Ureter (tissue), 1 donor: ENCODE results near the gene AKT1S1. TPM values are rescaled to one million over a fixed set of nuclear protein-coding genes. Genes with fewer than 3 reads are reported as not detected.
A peak's percentile ranks its signal among the peaks of the same experiment; 100 is the strongest.

Experiments used
- DNase-seq: peaks from one replicate; pipeline ENCODE4 v3.0.0-alpha.2; 2020; ENCODE audit warnings: low spot score
- total RNA-seq: library from RNA; stranded (reverse); gene quantifications from one replicate; pipeline ENCODE4 v1.2.4, GENCODE V29; 2023
- donor health status: DM: yes; HTN: yes; CAD: no.

The AKT1S1 gene
- total RNA-seq, 1 donor from 2014 or later: 32.8 TPM

DNA sequence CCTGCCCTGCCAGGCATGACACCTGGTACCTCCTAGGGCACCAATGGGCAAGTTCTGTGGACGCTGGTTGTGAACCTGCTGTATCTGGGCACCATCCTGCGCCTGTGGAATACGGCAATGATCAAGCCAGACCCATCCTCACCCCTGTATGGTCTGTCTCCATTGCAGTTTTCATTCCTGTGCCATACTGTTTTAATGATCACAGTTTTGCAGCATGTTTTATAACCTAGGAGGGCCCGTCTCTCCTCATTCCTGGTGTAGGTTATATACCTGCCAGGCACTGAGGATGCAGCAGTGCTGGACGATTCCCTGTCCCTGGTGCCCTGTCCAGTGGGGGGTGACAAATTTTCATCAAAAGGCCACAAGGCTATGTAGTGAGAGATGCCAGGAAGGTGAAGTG, 5.9 kb upstream of the AKT1S1 start:
- no peak for DNase-seq

DNA sequence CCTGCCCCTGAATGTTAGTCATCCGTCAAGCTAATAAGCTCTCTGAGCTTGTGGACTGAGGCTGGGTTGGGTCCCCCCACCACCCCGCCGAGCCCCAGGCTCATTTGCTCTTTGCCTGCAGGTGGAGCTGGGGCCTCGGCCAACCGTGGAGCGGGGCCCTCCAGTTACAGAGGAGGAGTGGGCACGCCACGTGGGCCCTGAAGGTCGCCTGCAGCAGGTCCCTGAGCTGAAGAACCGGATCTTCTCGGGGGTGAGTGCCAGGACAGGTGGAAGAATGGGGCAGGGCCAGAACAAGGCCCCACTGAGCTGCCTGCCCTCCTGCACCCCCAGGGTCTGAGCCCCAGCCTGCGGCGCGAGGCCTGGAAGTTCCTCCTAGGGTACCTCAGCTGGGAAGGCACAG, 5.5 kb upstream of the AKT1S1 start:
- DNase-seq: no peak

DNA sequence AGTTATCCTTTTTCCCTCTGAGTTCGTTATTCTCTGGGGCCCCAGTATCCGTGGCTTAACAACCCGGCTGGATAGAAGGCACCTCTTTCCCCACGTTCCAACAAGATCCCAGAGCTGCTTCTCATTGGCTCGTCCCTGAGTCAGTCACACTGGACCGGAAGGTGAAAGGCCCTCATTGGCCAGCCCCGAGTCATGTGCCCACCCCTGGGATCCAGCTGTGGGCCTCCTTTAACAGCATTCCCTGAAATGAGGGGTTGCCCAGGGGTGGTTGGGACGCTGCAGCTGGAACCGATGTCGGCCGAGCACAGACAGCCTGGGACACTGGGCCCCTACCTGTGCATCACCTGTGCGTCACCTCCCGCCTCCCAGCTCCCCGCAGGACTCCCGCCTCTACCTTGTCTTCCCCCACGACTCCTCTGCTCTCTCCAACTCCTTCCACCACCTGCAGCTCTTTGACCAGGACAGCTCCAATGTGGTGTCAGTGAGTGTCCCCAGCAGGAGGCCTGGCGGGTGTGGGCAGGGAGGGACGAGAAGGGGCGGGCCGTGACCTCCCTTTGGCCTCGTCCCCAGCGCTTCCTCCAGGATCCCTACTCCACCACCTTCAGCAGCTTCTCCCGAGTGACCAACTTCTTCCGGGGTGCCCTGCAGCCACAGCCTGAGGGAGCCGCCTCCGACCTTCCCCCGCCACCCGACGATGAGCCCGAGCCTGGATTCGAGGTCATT, 4.7 kb upstream of the AKT1S1 start:
- no peak for DNase-seq

DNA sequence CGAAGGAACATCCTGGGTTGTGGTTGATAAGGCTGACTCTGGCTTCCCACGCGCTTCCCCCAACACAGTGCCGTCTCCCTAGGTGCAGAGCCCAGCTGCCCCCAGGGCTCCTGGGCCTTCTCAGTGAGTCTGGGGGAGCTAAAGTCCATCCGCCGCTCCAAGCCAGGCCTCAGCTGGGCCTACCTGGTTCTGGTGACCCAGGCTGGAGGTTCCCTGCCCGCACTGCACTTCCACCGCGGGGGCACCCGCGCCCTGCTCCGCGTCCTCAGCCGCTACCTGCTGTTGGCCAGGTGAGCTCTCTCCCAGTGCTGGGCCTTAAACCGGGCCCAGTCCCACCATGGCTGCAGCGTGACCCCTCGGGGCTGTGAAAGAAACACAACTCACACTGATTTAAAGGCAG, 4.0 kb upstream of the AKT1S1 start:
- no peak for DNase-seq

DNA sequence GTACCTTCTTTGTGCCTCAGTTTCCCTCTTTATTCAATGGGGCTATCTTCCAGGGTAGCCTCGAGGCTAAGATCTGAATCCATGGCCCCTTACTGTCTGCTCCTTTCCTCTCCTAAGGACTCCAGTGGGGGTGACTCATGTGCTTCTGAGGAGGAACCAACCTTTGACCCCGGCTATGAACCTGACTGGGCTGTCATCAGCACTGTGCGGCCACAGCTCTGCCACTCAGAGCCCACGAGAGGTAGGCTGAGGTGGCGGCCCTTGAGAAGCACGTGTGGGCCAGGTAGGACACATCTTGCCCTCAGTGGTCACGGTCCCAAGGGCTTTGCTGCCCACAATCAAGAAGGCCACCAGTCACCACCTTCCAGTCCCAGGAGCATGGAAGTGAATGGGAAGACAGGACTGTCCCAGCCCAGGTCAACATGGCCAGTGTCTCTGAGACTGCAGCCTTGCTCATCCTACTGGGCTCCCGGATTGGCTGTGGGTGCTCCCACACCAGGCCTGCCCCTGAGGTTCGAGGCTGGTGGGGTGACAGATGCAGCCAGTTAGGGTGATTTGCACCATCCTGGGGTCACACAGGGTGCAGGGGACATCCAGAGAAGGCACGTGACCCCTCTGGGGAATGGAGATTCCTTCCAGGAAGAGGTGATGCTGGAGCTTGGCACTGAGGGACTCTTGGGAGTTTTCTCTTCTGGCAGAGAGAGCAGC, 3.2 kb upstream of the AKT1S1 start:
- no peak for DNase-seq

DNA sequence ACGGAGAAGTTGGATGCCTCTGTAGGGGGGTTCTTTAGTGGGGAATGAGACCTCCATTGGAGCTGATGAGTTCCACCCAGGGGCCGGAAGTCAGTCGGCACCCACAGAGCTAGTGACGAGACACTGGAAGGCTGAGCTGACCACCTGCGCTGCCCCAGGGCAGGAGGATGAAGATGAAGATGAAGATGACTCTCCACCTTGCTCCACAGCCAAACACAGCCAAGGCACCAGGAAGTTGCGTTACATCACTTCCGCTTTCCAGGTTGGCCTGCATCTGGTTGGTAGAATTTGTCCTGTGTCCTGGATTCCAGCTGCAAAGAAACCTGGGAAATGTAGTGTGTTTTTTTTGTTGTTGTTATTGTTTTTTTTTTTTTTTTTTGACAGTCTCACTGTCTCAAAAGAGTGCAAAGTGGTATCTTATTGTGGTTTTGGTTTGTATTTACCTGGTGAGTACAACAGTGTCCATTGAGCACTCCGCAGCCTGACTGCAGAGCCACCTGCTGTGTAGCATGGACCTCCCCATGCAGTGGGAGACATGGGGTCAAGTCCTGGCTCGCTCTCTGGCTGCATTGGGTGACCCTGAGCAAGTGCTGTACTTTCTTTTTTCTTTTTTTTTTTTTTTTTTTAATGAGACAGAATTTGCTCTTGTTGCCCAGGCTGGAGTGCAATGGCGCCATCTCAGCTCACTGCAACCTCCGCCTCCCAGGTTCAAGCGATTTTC, 2.2 kb upstream of the AKT1S1 start:
- DNase-seq: no peak

DNA sequence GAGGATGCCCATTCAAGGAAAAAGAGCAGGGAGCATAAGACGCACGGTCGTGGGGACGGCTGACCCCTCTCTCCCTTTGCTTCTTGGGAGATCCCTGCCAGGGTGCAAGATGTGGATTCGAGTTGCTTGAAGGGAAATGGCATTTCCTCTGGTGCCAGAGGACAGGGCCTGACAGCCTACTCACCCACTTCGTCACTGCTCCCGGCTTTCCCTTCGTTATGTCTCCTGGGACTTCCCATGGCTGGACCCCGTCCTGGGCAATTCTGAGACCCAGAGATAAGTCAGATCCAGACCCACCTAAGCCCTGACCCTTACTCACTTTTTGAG, 1.6 kb upstream of the AKT1S1 start:
- DNase-seq: no peak

DNA sequence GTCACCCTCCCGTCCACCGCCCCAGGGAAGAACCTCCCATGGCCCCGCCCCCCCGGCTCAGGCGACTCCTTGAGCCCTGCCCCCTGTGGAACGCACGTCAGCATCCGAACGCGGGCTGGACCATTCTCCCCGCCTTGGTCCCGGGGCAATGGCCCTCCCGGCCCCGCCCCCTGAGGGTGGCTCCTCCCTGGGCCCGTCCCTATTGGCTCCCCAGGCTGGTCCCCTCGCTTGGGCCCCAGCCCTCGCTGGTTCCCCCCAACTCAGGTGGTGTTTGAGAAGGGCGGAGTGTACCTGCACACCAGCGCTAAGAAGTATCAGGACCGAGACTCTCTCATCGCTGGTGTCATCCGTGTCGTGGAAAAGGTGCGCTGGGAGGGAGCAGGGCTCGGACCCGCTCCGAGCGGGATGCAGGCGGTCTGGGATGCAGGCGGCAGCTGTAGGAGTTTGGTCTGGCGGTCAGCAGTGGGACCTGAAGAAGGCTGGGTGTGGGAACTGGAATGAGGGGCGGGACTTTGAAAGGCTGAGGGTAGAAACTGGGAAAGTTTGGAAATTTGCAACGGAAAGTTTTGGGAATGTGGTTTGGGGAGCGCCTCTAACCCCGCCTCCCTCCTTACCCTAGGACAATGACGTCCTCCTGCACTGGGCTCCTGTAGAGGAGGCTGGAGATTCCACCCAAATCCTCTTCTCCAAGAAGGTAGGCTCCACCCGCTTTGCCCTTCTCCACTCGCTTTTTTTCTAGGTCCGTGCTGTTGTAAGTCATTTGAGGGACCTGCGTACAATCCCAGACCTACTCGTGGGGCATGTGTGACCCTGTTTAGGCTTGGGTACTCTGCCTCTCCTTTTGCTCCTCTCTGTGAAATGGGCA, 956 bp upstream of the AKT1S1 start:
- DNase-seq: peak; percentile 98

DNA sequence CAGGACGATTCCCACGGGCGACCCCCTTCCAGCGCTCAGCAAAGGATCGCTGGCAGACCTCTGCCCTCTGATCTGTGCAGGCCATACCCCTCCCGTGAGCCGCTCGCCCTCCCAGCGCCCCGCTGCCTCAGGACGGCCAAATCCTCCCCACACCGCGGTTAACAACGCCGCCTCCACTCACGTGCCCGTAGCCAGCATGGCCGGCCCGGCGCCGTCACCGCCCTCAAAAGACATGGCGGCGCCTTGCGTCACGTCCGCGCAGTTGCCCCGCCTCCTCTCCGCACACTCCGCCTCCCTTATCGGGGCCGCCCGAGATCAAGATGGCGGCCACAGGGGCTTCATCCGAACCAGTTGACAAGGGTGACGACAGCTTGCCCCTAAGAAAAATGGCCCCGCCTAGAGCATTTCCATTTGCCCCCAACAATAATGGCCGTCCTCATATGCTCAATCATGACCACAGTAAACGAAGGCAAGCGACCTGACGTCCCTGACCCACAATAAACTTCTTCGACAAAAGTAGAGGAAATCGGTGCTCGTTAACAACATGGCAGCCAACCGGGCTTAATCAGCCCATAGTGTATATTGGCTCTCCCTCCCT, 634 bp downstream of the AKT1S1 start:
- peak; percentile 98 for DNase-seq

DNA sequence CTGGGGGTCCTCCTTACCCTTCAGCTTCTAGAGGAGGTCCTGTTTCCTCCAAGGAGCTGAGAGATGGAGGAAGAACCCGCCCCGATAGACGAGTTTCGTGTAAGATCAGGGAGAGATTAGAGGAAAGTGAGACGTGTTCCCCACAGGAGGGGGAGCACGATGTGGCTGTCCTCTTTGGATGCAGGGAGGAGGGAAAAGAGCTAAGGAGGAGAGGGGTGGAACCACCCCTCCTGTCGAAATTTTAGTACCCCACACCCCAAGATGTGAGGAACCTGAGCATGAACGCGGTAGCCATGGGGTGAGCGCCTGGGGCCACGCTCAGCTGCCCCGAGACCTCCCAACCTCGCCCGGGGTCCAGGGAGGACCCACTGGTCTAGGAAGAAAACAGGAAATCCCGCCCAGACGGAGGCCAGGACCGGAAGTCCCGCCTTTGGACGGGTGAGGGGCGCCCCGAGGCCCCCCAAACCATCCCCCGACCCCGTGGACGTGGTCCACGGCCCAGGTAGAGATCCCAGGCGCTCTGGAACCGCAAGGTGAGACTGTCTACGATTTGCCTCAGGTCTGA, 1.2 kb downstream of the AKT1S1 start:
- peak; percentile 77 for DNase-seq

DNA sequence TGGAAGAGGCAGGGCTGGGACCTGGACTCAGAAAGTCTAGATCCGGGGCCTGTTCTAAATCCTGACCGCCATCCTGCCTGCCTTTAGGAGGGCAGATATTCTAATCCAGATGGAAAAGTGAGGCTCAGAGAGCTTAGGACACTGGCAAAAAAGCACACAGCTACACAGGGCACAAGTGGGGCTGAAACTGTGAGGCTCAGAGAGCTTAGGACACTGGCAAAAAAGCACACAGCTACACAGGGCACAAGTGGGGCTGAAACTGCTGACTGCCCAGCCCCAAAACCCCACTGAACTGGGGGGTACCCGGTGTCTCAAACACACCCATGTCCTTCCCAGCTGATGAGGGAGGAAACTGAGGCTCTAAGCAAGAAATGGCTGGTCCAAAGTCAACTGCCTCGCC, 2.0 kb downstream of the AKT1S1 start:
- DNase-seq: no peak

DNA sequence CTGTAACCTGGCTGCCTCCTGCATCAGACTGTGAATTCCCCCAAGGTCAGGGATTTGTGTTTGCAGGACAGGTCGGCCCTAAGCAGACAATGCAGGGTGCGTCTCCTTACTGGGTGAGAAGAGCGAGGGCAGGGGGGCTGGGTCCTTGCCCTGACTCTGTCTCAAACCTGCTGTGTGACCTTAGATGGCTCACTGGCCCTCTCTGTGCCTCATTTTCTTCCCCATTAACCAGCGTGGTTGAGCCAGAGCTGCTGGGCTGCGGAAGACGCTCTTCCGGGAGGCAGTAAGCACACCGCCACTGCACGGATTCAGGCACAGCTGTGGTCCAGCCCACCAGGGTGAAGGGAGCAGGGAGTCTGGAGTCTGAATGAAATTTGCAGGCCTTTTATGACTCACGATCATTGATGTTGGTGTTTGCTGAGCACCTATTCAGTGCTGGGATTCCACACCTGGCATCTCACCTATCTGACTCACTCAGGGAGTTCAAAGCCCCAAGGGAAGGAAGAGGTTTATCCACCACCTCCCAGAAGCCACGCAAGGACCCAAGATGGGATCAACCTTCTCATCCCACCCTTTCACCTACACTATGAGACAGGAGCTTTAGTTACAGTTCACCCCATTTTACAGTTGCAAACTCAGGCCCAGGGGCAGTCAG, 2.5 kb downstream of the AKT1S1 start:
- DNase-seq: no peak

DNA sequence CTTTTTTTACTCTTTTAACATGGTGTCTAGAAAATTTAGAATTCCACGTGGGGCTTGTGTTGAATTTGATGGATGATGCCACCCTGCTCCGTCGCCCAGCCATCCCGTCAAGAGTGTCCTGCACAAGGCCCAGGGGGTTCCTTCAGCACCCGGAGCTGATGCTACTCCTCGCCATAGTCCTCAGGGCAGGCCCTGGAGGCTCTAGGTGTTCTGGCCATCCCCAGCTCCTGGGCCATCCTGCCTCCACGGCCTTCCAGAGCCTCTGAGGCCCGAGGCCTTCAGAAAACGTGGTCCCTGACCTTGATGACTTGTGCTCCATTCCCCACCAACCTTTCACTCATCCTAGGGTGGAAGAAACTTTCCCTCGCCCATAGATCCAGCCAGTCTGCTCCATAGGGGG, 3.3 kb downstream of the AKT1S1 start:
- no peak for DNase-seq

DNA sequence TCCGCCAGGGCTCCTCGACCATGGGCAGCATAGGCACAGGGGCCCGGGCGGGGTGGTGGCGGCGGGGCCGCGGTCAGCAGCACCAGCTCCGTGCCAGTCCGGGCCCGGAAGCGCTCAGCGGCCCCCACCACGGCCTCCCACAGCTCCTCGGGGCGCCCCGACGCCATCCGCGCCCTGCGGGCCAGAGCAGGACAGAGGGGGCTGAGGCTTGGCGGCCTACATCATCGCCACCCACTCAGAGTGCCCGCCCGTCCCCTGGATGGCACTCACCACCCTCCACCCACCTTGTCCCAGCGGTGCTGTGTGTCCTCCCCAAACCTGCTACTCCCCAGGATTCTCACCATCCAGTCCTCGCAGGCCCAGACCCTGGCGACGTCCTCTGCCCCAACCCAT, 4.0 kb downstream of the AKT1S1 start:
- DNase-seq: no peak

DNA sequence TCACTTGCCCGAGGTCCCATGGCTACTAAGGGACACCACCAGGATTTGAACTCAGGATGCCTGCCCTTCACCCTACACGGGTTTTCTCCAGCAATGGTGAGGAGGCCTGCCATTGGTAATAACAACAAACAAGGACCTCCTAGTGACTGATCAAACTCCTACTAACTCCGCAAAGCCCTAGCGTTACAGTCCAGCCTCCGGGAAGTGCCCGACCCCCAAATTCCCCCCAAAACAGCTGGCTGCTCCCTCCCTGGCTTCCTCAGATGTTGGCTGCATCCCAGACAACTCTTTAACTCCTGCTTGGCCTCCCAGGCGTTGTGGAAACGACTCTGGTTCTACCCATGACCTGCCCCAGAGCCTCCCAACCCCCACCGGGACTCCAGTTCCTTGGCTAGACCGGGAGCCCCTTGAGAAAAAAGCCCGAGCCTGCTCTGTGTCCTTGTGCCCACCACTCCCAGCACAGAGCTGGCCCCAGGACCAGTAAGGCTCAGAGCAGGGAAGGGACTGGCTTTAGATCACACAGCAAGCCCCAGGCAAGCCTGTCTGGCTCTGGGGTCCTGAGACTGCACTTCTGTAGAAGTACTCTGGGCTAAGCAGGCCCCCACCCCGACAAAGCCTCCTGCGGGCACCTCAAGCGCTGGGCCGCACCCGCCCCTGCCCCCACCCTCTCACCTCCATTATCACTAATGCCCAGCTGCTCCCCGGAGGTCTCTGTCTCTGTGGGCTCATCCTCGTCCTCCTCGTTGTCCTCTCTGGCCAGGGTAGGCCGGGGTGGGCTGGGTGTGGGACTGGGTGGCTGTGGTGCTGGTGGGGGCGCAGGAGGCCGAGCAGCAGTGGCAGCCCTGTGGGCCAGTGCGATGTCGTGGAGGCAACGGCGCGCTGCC, 4.7 kb downstream of the AKT1S1 start:
- DNase-seq: no peak

DNA sequence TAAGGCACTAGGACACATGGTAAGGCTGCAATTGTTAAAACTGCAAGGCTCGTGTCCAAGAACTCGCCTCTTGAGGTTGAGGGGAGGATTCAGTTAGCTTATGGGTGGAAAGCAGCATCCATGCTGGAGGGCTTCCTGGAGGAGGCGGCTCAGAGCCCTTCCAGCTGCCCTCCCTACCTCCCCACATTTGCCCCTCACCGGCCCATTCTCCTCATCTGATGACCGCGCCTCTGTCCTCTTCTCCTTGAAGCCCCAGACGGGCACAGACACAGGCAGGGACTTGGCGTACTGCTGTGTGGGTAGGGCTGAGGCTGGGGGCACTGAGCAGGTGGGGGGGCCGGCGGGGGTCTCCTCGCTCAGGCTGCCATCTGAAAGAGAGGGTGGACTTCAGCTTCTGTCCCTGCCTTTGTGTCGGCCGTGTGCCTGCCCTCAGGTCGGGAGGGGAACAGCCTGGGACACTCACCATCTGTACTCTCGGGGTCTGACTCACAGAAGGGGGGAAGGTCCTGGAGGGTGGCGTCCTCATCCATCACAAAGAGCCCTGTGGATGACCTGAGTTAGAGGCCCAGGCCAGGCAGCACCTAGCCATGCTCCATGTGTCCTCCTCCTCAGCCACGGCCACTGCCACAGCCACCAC, 5.7 kb downstream of the AKT1S1 start:
- no peak for DNase-seq

DNA sequence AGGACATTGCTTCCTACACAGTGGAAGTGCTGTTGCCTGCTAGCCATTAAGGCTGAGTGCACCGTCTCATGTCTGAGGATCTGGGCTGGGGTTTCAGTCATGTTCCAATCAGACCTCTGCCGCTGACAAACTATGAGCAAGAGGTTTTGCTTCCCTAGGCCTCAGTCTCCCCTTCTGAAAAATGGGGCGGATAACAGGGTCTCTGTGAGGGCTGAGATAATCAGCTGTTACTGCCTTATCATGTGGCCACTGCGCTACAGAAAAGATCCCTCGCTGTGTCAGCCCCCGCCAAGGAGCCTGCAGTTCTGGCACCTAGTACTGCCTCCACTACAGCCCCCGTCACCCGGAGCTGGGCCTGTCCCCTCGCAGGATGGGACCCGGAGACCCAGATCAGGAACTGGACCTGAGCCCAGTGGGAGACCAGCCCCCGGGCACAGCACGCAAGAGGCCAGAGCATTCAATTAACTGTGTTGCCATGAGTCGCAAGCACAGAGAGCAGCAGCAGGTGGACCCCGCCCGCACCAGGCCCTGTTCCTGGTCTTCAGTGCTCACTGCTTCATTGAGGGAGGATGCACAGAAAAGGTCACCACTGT, 6.8 kb downstream of the AKT1S1 start:
- DNase-seq: no peak

DNA sequence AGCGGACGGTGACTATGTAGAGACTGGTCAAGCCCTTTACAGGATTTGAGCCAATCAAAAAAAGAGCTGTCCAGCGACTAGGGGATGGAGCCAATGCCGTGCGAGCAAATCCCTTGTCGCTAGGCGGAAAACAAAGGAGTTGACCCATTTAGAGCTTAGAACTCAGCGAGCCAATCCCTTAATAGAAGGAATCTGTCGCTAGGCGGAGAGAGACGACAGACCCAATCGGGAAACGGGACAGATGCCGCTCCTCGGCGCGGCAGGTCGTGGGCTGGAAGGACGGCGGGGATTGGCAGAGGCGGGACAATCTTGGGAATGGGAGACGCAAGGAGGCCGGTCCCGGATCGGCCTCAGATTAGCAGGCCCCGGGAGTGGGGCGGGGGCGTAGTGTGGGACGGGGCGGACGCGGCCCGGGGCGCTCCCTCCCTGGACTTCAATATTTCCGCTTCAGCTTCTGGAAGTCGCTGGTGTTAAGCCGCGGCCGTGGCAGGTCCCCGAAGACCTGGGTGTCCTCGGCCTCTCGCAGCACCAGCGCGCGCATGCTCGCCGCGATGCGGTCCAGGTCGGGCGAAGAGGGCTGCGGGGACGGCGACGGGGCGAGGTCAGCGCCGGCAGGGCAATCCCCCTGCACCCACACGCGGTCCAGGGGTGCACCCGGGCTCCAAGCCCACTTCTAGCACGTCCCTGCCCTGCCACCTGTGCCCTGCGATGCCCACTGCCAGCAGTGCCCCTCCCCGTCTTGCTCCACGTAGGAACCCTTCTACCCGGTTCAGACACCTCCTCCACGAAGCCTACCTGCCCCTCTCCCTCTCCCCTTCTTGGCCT, 7.5 kb downstream of the AKT1S1 start:
- DNase-seq: peak; percentile 97
